Breast epithelium (tissue), 3 donors: ENCODE measurements around the gene KLF12.

Experiments
- CTCF ChIP-seq, 3 donors: fragments of 450-650 bp; IDR thresholded peaks; one replicate each; pipeline ENCODE4 v1.5.1; 2016 to 2017; ENCODE audit warnings: antibody characterized with exemption in 3 of 3, mild to moderate bottlenecking in 3 of 3, moderate library complexity in 3 of 3
- POLR2A ChIP-seq: fragments of 450-650 bp; IDR thresholded peaks from one replicate; pipeline ENCODE4 v1.6.1; 2016; ENCODE audit warnings: antibody characterized with exemption, mild to moderate bottlenecking, moderate library complexity

GRCh38 chr13:74166261-74167004, 32.2 kb upstream of the KLF12 start:
- TF ChIP-seq CTCF (IDR thresholded peaks at IDR 0.05) (no peak), POLR2A (no peak)
